Karpas-422 (cell line): ENCODE data around the gene PSMA6. TPM values are rescaled to one million over a fixed set of nuclear protein-coding genes. Genes with fewer than 3 reads are reported as not detected.
"Not testable (repeated sequence)": the region's sequence is repeated elsewhere in the genome, so short reads cannot be mapped to it uniquely, and the experiment has no call there.

Experiments
- DNase-seq: peaks from one replicate; pipeline ENCODE4 v3.0.0-alpha.2; 2015
- H2AFZ ChIP-seq: fragments of 200-600 bp; sonication (generic); 2 replicates; pipeline ENCODE4 v1.6.1; 2014; ENCODE audit warnings: antibody characterized with exemption, low read length, mixed read lengths
- H3K27ac ChIP-seq: fragments of 200-600 bp; sonication (generic); 2 replicates; pipeline ENCODE4 v1.5.1; 2014; ENCODE audit warnings: mild to moderate bottlenecking, low read length, moderate library complexity
- H3K27me3 ChIP-seq: fragments of 200-600 bp; sonication (generic); 2 replicates; pipeline ENCODE4 v1.6.1; 2014; ENCODE audit warnings: low read length, mixed read lengths
- H3K36me3 ChIP-seq: fragments of 200-600 bp; sonication (generic); 2 replicates; pipeline ENCODE4 v1.6.1; 2014; ENCODE audit warnings: low read length, mixed read lengths; ENCODE audit not compliant: insufficient read depth
- H3K4me1 ChIP-seq: fragments of 200-600 bp; sonication (generic); 2 replicates; pipeline ENCODE4 v1.6.1; 2014; ENCODE audit warnings: mild to moderate bottlenecking, low read length, mixed read lengths
- H3K4me2 ChIP-seq: fragments of 200-600 bp; sonication (generic); 2 replicates; pipeline ENCODE4 v1.6.1; 2014; ENCODE audit warnings: low read length, low read depth, mild to moderate bottlenecking; ENCODE audit not compliant: poor library complexity, severe bottlenecking
- H3K4me3 ChIP-seq: fragments of 200-600 bp; sonication (generic); 2 replicates; pipeline ENCODE4 v1.5.1; 2014; ENCODE audit warnings: mild to moderate bottlenecking, antibody characterized with exemption, low read length, mixed read lengths
- H3K79me2 ChIP-seq: fragments of 200-600 bp; sonication (generic); 2 replicates; pipeline ENCODE4 v1.6.1; 2014; ENCODE audit warnings: mild to moderate bottlenecking, low read length, mixed read lengths
- H3K9ac ChIP-seq: fragments of 200-600 bp; sonication (generic); 2 replicates; pipeline ENCODE4 v1.6.0; 2014; ENCODE audit warnings: low read length
- H3K9me2 ChIP-seq: fragments of 200-600 bp; sonication (generic), shearing (Covaris generic); replicated peaks from 2 replicates; pipeline ENCODE4 v1.6.0; 2014; ENCODE audit warnings: mild to moderate bottlenecking, low read length, moderate library complexity; ENCODE audit not compliant: insufficient read depth
- H3K9me3 ChIP-seq: fragments of 300-700, 200-600 bp; sonication (generic); 2 replicates; pipeline ENCODE4 v1.6.1; 2014; ENCODE audit warnings: low read length, mixed read lengths
- H4K20me1 ChIP-seq: fragments of 200-600 bp; sonication (generic); 2 replicates; pipeline ENCODE4 v1.6.1; 2014; ENCODE audit warnings: mild to moderate bottlenecking, antibody characterized with exemption, low read length, low read depth; ENCODE audit not compliant: insufficient read depth
- total RNA-seq: library from RNA; depleted of rRNA; stranded (reverse); fragments of >200 nt; shearing (Covaris generic); gene quantifications from 2 replicates; pipeline ENCODE4 v1.2.3, GENCODE V29; 2014; ENCODE audit warnings: low replicate concordance

Gene PSMA6
- total RNA-seq, 1 experiment from 2014 or later, result 344 TPM

DNA sequence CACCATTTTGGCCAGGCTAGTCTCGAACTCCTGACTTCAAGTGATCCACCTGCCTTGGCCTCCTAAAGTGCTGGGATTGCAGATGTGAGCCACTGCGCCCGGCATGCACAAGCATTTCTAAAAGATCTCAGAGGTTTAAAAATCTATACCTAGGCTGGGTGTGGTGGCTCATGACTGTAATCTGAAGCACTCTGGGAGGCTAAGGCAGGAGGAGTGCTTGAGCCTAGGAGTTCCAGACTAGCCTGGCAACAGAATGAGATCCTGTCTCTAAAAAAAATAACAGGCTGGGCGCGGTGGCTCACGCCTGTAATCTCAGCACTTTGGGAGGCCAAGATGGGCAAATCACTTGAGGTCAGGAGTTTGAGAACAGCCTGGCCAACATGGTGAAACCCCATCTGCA, 63.1 kb downstream of the PSMA6 start:
- H3K79me2 ChIP-seq, H3K9ac ChIP-seq, H3K4me3 ChIP-seq, H3K4me2 ChIP-seq, H4K20me1 ChIP-seq, H2AFZ ChIP-seq, H3K36me3 ChIP-seq, H3K9me3 ChIP-seq, DNase-seq, H3K27ac ChIP-seq, H3K9me2 ChIP-seq, H3K4me1 ChIP-seq, H3K27me3 ChIP-seq: not testable (repeated sequence)

DNA sequence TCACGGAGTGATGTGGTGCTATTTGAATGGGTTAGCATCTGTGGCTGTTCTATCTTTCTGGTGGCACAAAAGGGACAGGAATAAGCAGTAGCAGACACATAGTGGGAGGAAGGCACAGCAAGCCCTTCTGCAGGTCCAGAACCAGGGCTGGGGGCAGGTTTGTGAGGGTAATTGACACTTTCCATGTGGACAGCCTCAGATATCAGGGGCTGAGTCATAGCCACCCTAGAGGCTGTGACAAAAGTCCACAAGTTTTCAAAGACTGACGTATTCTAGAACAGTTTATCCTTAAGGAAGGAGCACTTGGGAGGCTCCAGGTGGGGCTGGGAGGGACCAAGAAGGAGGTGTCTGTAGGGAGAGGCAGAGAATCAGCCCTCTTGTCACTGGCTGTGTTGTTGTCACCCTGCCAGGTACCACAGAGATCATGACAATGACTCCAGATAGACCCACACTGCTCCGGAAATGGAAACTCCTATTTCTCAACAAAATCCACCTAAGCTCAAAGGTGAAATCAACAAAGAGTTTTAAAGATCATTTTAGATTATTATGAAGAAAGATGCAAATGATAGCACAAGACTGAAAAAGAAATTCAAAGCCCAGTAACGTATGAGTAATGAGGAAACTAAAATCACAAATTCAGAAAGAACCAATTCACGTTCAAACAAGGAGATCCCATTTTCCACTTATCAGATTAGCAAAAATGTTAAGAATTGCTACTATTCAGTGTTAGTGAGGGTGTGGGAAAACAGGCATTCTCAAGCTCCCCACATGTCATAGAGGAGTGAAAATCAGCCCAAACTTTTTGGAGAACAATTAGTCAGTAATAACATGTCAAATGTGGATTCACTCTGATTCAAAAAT, 64.0 kb downstream of the PSMA6 start:
- Histone ChIP-seq H3K27ac (no peak overlapping the region), H4K20me1 (no peaks in the 10 kb centered on the region), H3K4me3 (no peak overlapping the region), H3K4me1 (peaks cover 7% of the 10 kb centered on the region), H3K79me2 (no peaks in the 10 kb centered on the region), H3K9ac (no peak overlapping the region), H3K27me3 (no peaks in the 10 kb centered on the region), H3K36me3 (no peaks in the 10 kb centered on the region), H3K4me2 (no peak overlapping the region), H3K9me3 (no peaks in the 10 kb centered on the region), H2AFZ (no peak overlapping the region), H3K9me2 (no peaks in the 10 kb centered on the region)
- DNase-seq, result no peak

DNA sequence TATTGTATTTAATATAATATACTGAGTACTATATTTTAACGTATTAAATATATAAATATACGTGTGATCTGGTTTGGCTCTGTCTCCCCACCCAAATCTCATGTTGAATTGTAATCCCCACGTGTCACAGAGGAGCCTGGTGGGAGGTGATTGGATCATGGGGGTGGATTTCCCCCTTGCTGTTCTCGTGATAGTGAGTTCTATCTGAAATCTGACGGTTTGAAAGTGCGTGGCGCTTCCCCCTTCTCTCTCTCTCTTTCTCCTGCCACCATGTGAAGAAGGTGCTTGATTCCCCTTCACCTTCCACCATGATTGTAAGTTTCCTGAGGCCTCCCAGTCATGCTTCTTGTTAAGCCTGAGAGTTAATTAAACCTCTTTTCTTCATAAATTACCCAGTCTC, 67.5 kb downstream of the PSMA6 start:
- H3K9me2 ChIP-seq, H3K4me3 ChIP-seq, DNase-seq, H3K27me3 ChIP-seq, H2AFZ ChIP-seq, H3K9me3 ChIP-seq, H3K36me3 ChIP-seq, H3K4me2 ChIP-seq, H3K27ac ChIP-seq, H3K9ac ChIP-seq, H3K79me2 ChIP-seq, H3K4me1 ChIP-seq, H4K20me1 ChIP-seq: not testable (repeated sequence)

DNA sequence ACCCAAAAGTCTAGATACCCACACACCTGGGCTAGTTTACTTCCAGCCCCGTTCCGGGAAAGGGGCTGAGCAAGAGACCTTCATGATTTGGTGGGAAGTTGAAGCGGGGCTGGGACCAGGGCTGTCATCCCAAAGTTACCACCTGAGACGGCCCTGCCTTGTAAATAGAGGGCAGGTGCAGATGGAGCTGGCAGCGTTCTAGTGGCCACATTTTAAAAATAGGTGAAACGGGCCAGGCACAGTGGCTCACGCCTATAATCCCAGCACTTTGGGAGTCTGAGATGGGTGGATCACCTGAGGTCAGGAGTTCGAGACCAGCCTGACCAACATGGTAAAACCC, 68.9 kb downstream of the PSMA6 start:
- Histone ChIP-seq H3K36me3 (no peaks in the 10 kb centered on the region), H3K27ac (no peak overlapping the region), H3K4me3 (no peak overlapping the region), H2AFZ (no peak overlapping the region), H3K79me2 (no peaks in the 10 kb centered on the region), H3K9me2 (no peaks in the 10 kb centered on the region), H3K9me3 (no peaks in the 10 kb centered on the region), H3K4me1 (no peaks in the 10 kb centered on the region), H4K20me1 (no peaks in the 10 kb centered on the region), H3K27me3 (no peaks in the 10 kb centered on the region), H3K4me2 (no peak overlapping the region), H3K9ac (no peak overlapping the region)
- no peak for DNase-seq

DNA sequence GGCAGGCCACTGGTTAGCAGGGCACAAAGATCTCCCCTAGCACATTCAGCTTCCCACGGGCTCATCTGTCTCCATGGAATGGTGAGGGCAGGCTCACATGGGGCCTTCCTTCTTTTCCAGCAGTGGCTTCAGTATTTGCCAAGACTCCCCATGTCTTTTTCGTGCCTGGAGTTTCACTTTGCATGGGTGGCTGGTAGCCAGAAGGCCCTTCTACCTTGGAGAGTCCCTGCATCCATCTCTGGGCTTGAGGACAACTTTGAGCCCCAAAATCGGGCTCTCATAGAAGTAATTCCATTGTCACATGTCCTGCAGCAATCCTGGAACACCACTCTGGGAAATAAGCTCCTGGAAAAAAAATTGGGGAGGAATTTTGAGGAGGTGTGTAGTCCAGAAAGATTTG, 70.3 kb downstream of the PSMA6 start:
- Histone ChIP-seq H3K27ac (no peak overlapping the region), H3K36me3 (no peaks in the 10 kb centered on the region), H3K9me3 (no peaks in the 10 kb centered on the region), H3K79me2 (no peaks in the 10 kb centered on the region), H3K9me2 (no peaks in the 10 kb centered on the region), H3K9ac (no peak overlapping the region), H3K4me1 (peaks cover 5% of the 10 kb centered on the region), H3K4me3 (no peak overlapping the region), H3K27me3 (no peaks in the 10 kb centered on the region), H3K4me2 (no peak overlapping the region), H4K20me1 (no peaks in the 10 kb centered on the region), H2AFZ (no peak overlapping the region)
- no peak for DNase-seq

DNA sequence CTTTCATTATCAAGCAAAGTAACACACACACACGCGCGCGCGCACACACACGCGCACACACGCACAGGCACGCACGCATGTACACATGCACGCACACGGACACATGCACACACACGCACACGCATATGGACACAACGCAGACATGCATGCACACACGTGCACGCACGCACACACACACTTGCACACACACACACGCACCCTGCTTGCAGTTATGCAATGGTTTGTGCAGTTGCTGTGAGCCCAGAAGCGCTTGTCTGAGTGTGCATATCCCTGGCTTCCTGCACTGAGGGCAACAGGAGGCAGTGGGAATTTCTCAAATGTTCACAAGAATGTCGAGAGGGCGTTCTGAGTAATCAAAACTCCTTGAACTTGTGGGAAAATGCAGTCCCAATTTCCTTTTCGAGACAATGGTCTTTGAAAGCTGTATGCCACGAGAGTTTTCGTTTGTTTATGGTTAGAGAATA, 70.8 kb downstream of the PSMA6 start:
- no peak overlapping the region for H3K9ac ChIP-seq
- no peak for DNase-seq
- H3K4me1 ChIP-seq, result peaks cover 10% of the 10 kb centered on the region
- H3K9me2 ChIP-seq, result no peaks in the 10 kb centered on the region
- H2AFZ ChIP-seq, result no peak overlapping the region
- H3K79me2 ChIP-seq, result no peaks in the 10 kb centered on the region
- no peaks in the 10 kb centered on the region for H3K27me3 ChIP-seq
- H3K4me2 ChIP-seq, result no peak overlapping the region
- no peaks in the 10 kb centered on the region for H3K9me3 ChIP-seq
- no peak overlapping the region for H3K27ac ChIP-seq
- no peak overlapping the region for H3K4me3 ChIP-seq
- no peaks in the 10 kb centered on the region for H3K36me3 ChIP-seq
- H4K20me1 ChIP-seq, result no peaks in the 10 kb centered on the region

DNA sequence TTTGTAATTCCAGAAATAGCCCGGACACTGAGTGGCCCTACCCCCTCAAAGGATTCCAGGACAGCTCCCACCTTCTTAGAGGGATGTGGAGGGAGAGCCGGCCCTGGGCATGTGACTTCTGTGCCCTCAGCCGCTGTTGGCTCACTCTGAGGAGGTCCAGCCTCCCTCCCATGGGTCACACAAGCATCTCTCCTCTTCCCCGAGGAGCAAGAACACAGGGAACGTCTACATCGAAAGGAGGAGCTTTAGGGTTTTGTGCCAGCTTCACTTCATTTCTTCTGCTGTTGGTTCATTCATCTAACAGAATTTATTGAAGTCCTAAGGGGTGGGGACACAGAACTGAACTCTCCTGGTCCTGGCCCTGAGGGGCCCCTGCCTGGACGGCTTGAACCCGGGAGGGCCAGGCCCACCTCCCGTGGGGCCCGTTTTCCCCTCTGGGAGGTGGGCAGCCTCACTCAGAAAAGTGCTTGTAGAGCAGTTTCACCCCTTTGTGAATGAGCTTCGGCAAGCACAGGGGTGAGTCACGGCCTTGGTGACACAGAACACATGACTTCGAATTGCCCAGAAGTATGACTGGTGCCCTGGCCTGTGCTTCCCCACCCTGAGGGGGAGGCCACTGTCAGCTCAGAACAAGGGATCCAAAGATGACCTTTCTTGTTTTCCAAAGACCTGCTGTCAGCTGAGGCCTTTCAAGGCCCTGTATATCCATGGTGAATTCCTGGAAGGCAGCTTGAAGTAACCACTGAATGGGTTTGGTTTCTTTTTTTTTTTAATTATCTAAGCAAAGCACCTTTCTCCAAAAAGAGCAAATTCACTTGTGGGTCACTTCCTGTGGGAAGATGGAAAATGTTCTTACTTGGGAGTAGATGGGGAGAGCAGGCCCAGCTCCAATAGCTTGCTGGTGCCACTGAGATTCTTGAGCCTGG, 73.2 kb downstream of the PSMA6 start:
- H4K20me1 ChIP-seq, result no peaks in the 10 kb centered on the region
- H3K9me2 ChIP-seq, result no peaks in the 10 kb centered on the region
- no peak overlapping the region for H3K27ac ChIP-seq
- no peaks in the 10 kb centered on the region for H3K79me2 ChIP-seq
- H2AFZ ChIP-seq, result no peak overlapping the region
- H3K27me3 ChIP-seq, result no peaks in the 10 kb centered on the region
- H3K9me3 ChIP-seq, result no peaks in the 10 kb centered on the region
- peaks cover 11% of the 10 kb centered on the region for H3K4me1 ChIP-seq
- no peak for DNase-seq
- H3K36me3 ChIP-seq, result no peaks in the 10 kb centered on the region
- no peak overlapping the region for H3K9ac ChIP-seq
- H3K4me3 ChIP-seq, result no peak overlapping the region
- H3K4me2 ChIP-seq, result no peak overlapping the region

DNA sequence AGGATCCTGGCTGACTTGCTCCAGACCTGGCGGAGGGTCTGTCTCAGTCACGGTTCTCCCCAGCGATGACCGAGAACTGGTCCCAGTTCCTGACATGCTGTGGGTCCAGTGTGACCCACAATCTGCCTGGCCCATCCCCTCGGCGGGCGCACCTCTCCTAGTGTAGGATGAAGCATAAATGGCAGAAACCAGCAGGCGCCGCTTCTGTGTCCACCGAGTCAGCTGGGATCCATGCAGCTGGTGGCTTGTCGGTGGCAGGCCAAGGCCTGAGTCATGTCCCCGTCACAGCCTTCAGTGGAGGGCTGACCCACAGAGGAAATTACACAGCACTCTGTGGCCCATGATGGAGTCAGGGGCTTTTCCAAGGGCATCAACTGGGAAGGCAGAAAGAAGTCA, 73.9 kb downstream of the PSMA6 start:
- no peak overlapping the region for H3K27ac ChIP-seq
- DNase-seq, result no peak
- no peaks in the 10 kb centered on the region for H4K20me1 ChIP-seq
- H3K36me3 ChIP-seq, result no peaks in the 10 kb centered on the region
- H3K4me2 ChIP-seq, result no peak overlapping the region
- H3K4me3 ChIP-seq, result no peak overlapping the region
- H2AFZ ChIP-seq, result no peak overlapping the region
- H3K9ac ChIP-seq, result no peak overlapping the region
- H3K9me3 ChIP-seq, result no peaks in the 10 kb centered on the region; the same call in 1 of the 2 replicates
- H3K9me2 ChIP-seq, result no peaks in the 10 kb centered on the region
- H3K27me3 ChIP-seq, result no peaks in the 10 kb centered on the region; the same call in 1 of the 2 replicates
- H3K79me2 ChIP-seq, result no peaks in the 10 kb centered on the region
- peaks cover 11% of the 10 kb centered on the region for H3K4me1 ChIP-seq
